H1 (cell line): Measurements from ENCODE around the gene MAPRE3. TPM values are rescaled to one million over a fixed set of nuclear protein-coding genes. Genes with fewer than 3 reads are reported as not detected.

Experiments
- CTBP2 ChIP-seq: IDR thresholded peaks from 2 replicates; pipeline ENCODE4 v1.7.0; 2011; ENCODE audit warnings: borderline replicate concordance, mild to moderate bottlenecking, moderate library complexity, mixed read lengths, low read length; ENCODE audit not compliant: insufficient read depth, insufficient read length
- MAFK ChIP-seq: IDR thresholded peaks from 2 replicates; pipeline ENCODE4 v1.6.1; 2012; ENCODE audit warnings: low read depth, mild to moderate bottlenecking, improper control_type of control experiment, low read length
- RNF2 ChIP-seq: fragments of 200-900, 300-1000 bp; sonication (generic); IDR thresholded peaks from 2 replicates; pipeline ENCODE4 v1.7.1; 2016; ENCODE audit warnings: borderline replicate concordance, low read depth, mild to moderate bottlenecking, antibody characterized with exemption, low read length; ENCODE audit not compliant: poor library complexity, severe bottlenecking; ENCODE audit errors: missing control alignments
- polyA plus RNA-seq, 7 experiments: library from polyadenylated mRNA; depleted of rRNA in 3 of 7; stranded (reverse) in 5 of 7; unstranded in 2 of 7; fragments of >200 nt in 5 of 7; fragments of 200-250 nt in 2 of 7; gene quantifications; 1 replicate in 5 of 7; 2 replicates in 1 of 7; 4 replicates in 1 of 7; pipeline versions ENCODE4 v1.2.1 to v1.2.3, GENCODE V29; 2011 to 2013; ENCODE audit warnings: missing spikeins in 2 of 7, mixed read lengths in 2 of 7
- total RNA-seq: library from RNA; stranded (reverse); fragmentation: NEBNext Ultra II Directional; extraction: Animal tissue kit (Norgen Biotek cat#: 25700); gene quantifications from 2 replicates; pipeline ENCODE4 v1.2.1, GENCODE V29; 2021

MAPRE3 gene
- total and polyA plus RNA-seq, 2 of the 8 experiments (the other 6 are each of a cell fraction or from before 2014, with no cell fraction given) = 4.9 to 6.6 TPM

DNA sequence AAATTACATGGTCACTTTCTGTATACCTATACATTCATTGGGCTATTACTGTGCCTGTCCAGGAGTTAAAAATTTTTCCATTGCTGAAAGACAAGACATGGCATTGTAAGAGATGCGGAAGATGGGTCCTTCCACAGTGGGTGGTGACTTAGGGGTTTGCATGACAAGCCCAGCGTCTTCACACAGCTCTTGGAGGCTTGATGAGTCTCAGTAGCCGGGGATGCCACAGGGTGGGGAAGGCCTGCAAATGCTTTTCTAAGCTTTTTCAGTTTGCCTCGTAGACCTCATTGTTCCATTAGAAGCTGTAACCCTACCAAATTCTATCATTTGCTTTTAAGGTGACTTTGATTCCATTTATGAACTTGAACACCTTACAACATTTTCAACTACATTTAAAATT lies 18.1 kb upstream of the MAPRE3 start (continued):
- TF ChIP-seq MAFK (no peak), RNF2 (no peak), CTBP2 (no peak)
